ENCODE results near the gene OXNAD1.
A peak's percentile ranks its signal among the peaks of the same experiment; 100 is the strongest.

Gene OXNAD1

GRCh38 chr3:16335772-16336645 is 71.0 kb downstream of the OXNAD1 start:
- in situ Hi-C loops (cut with HindIII; ENCODE audit: low pct_ligation_motif_present, low sequenced_read_pairs): no loop called here
- no peak for DNase-seq
- Histone ChIP-seq H3K27ac (no peak overlapping the region), H3K4me3 (ENCODE audit: low read depth, low read length) (no peak overlapping the region), H3K36me3 (replicated peaks) (peaks cover 2% of the 10 kb centered on the region), H3K27me3 (replicated peaks) (no peaks in the 10 kb centered on the region)
- TF ChIP-seq CTCF (IDR thresholded peaks at IDR 0.05; ENCODE audit: low read depth, low read length, missing control alignments): no peak

GRCh38 chr3:16336825-16337224 is 71.8 kb downstream of the OXNAD1 start:
- Histone ChIP-seq H3K27me3 (replicated peaks) (no peaks in the 10 kb centered on the region), H3K27ac (no peak overlapping the region), H3K4me3 (ENCODE audit: low read depth, low read length) (no peak overlapping the region), H3K36me3 (replicated peaks) (peaks cover 2% of the 10 kb centered on the region)
- no peak for TF ChIP-seq CTCF (IDR thresholded peaks at IDR 0.05; ENCODE audit: low read depth, low read length, missing control alignments)
- in situ Hi-C loops (cut with HindIII; ENCODE audit: low pct_ligation_motif_present, low sequenced_read_pairs): no loop called here
- DNase-seq: no peak

GRCh38 chr3:16337856-16338540 is 73.0 kb downstream of the OXNAD1 start:
- H3K4me3 ChIP-seq (ENCODE audit: low read depth, low read length): no peak overlapping the region
- H3K36me3 ChIP-seq (replicated peaks): peaks cover 2% of the 10 kb centered on the region
- in situ Hi-C loops (cut with HindIII; ENCODE audit: low pct_ligation_motif_present, low sequenced_read_pairs): no loop called here
- no peak for TF ChIP-seq CTCF (IDR thresholded peaks at IDR 0.05; ENCODE audit: low read depth, low read length, missing control alignments)
- no peaks in the 10 kb centered on the region for H3K27me3 ChIP-seq (replicated peaks)
- no peak overlapping the region for H3K27ac ChIP-seq
- no peak for DNase-seq

GRCh38 chr3:16338999-16339398 is 74.0 kb downstream of the OXNAD1 start:
- H3K27me3 ChIP-seq (replicated peaks): no peaks in the 10 kb centered on the region
- in situ Hi-C loops (cut with HindIII; ENCODE audit: low pct_ligation_motif_present, low sequenced_read_pairs): no loop called here
- no peak overlapping the region for H3K4me3 ChIP-seq (ENCODE audit: low read depth, low read length)
- DNase-seq: peak; percentile 93
- no peak overlapping the region for H3K27ac ChIP-seq
- TF ChIP-seq CTCF (IDR thresholded peaks at IDR 0.05; ENCODE audit: low read depth, low read length, missing control alignments): no peak
- peaks cover 2% of the 10 kb centered on the region for H3K36me3 ChIP-seq (replicated peaks)

- no peak overlapping the region for H3K27ac ChIP-seq
- peaks cover 12% of the 10 kb centered on the region for H3K36me3 ChIP-seq (replicated peaks)
- DNase-seq: no peak
- H3K27me3 ChIP-seq (replicated peaks): no peaks in the 10 kb centered on the region
- no peak for TF ChIP-seq CTCF (IDR thresholded peaks at IDR 0.05; ENCODE audit: low read depth, low read length, missing control alignments)
- no peak overlapping the region for H3K4me3 ChIP-seq (ENCODE audit: low read depth, low read length)
- in situ Hi-C loops (cut with HindIII; ENCODE audit: low pct_ligation_motif_present, low sequenced_read_pairs): no loop called here
These were observed 78.1 kb downstream of the OXNAD1 start for GRCh38 chr3:16343101-16343500.
